Myocyte (in vitro differentiated cells): ENCODE measurements around the gene UPK1B. TPM values are rescaled to one million over a fixed set of nuclear protein-coding genes. Genes with fewer than 3 reads are reported as not detected.
"Not testable (repeated sequence)": the region's sequence is repeated elsewhere in the genome, so short reads cannot be mapped to it uniquely, and the experiment has no call there.

Experiments
- DNase-seq: peaks from one replicate; pipeline ENCODE4 v3.0.0-alpha.2; 2012; ENCODE audit warnings: low read depth
- total RNA-seq: library from RNA; depleted of rRNA; stranded (reverse); fragments of >200 nt; gene quantifications from 2 replicates; pipeline ENCODE4 v1.2.3, GENCODE V29; 2014

Gene UPK1B
- total RNA-seq, 1 donor from 2014 or later, result not detected

DNA sequence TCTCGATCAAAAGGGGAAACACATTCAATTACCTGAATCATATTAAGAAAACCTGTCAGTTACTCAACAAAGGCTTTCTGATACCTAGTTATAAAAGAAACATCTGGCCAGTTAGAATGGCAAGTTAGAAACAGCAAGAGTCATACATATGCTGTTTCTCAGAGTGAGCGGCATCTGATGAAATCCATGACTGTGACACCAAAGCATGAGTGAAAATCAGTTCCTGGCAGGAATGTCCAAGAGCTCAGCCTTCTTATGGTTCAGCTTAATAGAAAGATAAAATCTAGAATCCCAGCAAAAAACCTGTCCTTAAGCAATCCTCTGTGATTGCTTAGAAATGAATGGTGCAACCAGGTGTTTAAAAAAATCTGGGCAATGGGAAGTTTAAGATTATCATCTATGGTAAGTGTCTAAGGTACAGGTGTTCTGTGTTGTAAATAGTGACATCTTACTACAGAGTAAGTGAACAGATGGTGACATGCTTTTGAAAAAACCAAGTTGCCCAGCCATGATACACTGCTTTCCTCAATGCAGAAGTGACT, 48.5 kb downstream of the UPK1B start:
- no peak for DNase-seq

DNA sequence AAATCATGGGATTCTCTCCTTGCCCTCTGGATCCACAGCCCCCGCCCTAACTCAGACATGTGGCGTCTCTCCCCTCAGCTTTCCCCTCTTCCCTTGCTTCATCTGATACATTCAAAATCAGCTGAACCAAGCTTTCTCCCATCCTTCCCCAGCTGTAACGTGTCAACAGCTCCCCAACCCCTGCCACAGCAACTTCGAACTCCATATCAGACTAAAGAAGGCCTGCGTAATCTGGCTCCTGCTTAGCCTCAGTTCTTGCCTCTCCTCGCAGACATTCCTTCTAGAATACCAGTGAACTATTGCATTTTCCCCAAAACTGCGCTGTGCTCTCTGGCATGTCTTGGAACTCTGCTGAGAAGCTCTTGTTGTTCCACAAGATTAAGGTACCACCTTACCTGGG, 49.0 kb downstream of the UPK1B start:
- DNase-seq, result no peak

DNA sequence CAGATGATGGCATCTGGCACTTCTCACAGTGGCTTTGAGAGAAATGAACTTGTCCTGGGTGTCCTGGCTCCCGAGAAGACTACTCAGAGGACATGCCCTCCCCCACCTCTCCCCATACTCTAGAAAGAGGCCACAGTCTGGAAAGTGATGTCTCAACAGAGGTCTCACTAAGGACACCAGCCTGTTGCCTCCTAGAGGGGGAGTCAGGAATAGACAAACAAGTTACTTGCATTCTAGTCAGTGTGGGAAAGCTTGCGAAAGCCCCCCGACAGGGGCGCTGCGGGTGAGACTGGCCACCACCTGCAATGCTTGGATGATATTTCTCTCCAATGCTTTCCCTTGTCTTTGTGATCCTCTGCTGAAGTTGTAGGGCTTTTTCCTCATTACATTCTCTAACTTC, 50.1 kb downstream of the UPK1B start:
- DNase-seq, result no peak

- DNase-seq, result no peak
Measured at GRCh38 chr3:119225121-119225520, 51.7 kb downstream of the UPK1B start.

DNA sequence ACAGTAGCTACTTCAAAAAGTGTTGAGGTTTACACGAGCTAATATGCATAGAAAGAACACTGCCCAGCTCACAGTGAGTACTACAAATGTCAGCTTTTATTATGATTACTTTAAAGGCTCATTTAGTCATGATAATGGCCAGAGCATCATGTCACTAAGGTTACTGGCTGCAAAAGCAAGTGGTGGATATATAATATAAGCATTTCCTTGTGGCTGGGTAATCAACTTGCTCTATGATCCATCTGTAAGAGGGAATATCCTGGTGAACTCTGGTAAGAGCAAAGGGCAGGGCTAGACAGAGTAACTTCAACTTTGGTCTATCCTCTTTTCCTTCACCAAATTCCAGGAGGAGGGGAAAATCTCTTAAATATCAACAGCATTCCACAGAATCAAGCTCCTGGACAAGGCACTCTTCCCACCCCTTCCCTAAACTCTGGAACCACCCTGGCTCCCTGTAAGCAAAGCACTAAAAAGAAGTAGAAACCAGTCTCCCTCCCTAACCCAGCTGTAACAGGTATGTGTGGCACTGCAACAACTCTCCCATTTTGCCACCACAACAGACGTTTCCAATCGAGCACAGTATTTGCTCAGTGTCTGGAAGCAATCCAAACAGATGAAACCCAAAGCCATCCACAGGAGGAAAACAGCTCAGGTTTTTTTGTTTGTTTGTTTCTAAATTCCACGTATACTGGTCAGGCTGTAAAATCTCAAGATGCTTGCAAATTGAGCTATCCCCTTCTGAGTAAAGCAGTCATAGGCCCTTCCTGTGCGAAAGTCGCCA, 53.9 kb downstream of the UPK1B start:
- DNase-seq, result no peak

DNA sequence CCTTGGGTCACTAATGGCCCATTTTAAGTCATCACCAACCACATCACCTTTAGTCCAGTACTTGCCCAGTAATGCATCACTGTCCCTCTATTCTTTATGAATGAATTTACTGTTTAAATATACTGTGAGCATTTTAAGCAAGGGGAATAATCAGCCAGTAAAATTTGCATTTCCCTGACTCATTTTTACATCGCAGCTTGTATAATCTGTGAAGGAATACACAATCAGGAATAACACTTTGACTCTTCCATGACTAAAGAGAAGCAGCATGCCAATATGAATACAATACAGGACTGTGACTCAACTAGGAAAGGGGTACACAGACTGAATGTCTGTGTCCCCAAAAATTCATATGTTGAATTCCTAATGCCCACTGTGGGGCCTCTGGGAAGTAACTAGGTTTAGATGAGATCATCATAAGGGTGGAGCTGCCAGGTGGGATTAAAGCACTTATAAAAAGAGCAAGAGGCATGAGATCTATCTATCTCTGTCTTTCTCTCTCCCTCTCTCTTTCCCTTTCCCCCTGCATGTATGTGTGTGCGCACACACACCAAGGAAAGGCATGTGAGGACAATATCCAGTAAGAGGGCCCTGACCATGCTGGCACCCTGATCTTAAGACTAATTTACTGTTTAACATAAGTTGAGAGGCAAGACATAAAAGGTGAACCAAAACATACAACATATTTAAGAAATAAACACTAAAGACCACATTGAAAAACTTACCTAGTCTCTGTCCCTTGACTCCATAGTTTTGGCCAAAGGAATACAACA, 55.2 kb downstream of the UPK1B start:
- DNase-seq, result no peak

- DNase-seq, result no peak
Measured at GRCh38 chr3:119229190-119229589, 55.8 kb downstream of the UPK1B start.

DNA sequence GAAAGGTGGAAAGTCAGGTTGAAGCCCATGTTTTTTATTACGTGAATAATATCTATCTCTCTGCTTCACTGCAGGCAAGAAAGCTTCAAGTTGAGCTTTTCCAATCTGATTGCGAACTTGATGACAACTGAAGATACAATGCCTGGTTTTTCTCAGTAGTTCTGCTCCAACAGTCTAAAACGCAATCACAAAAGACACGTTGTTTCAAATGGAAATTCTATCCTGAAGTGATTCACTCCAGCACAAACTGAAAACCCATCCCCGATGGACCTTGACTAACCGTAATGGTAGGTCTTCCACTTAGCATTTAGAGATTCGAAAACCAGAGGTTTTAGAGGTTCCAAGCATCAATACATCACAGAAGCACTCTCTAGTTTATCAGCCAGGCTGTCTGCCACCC, 56.7 kb downstream of the UPK1B start:
- DNase-seq, result no peak

DNA sequence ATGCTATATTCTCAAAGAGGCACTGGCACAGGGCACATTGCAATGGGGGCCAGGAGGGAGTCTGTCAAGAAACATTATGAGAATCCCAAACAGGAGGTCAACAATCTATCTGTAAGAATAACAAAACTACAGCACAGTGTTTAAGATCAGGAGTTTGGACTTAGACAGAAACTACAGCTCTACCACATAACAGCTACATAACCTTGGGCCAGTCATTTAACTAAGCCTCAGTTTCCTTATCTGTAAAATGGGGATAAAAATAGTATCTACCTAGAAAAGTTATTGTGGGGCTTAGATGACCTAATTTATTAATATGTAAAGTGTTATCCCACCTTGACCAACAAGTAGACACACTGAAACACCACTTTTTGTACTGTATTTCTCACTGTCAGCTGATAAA, 57.3 kb downstream of the UPK1B start:
- DNase-seq, result no peak

- DNase-seq, result no peak
Measured at GRCh38 chr3:119234610-119235009, 61.2 kb downstream of the UPK1B start.

GRCh38 chr3:119235151-119235550, 61.8 kb downstream of the UPK1B start:
- DNase-seq, result peak; percentile 60

DNA sequence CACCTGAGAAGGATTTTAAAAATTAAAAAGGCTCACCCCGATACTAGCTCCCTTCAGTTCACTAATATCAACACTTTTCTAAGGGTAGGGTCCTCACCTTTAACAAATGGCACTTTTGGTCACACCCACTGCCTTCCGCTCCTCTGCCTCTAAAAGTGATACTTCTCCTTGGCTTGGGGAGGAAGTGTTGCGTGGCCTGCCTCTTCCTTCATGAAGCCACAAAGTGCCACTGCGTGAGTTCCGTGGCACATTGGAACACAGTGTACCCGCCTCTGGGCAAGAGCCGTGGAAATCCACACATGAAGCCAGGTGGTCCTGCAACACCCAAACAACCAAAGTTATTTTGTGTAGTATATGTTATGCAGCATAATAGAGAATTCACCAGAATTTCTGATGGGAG, 63.4 kb downstream of the UPK1B start:
- DNase-seq, result no peak

DNA sequence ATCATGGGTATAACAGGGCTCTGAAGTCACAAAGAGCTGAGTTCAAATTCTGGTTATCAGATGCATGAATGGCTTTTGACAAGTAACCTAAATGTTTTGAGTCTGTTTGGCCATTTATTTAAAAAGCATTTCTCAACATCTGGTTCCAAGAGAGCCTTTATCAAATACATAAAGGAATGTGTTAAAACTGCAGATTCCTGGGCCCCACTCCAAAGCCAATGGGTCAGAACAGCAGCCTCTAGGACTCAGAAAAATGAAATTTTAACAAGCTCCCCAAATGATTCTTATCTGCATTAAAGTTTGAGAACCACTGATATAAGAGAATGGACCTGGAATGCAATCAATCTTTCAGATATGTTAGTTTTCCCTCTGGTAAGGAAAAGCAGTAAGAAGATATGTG, 63.9 kb downstream of the UPK1B start:
- DNase-seq, result no peak

DNA sequence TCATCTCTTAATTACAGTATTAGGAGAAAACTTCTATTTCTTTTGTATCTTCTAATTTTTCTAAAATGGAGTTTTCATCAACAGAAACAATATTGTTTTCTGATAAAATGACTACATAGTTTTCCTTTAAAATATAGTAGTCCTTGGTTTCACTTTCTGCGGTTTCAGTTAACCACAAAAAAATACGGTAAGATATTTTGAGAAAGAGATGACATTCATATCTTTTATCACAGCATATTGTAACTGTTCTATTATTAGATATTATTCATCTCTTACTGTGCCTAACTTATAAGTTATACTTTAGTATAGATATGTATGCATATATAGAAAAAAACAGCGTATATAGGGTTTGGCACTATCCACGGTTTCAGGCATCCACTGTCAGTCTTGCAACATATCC, 65.0 kb downstream of the UPK1B start:
- DNase-seq, result peak; percentile 14

- no peak for DNase-seq
Measured at GRCh38 chr3:119239206-119239820, 65.9 kb downstream of the UPK1B start.

- DNase-seq, result peak; percentile 41
Measured at GRCh38 chr3:119240101-119240590, 66.7 kb downstream of the UPK1B start.

DNA sequence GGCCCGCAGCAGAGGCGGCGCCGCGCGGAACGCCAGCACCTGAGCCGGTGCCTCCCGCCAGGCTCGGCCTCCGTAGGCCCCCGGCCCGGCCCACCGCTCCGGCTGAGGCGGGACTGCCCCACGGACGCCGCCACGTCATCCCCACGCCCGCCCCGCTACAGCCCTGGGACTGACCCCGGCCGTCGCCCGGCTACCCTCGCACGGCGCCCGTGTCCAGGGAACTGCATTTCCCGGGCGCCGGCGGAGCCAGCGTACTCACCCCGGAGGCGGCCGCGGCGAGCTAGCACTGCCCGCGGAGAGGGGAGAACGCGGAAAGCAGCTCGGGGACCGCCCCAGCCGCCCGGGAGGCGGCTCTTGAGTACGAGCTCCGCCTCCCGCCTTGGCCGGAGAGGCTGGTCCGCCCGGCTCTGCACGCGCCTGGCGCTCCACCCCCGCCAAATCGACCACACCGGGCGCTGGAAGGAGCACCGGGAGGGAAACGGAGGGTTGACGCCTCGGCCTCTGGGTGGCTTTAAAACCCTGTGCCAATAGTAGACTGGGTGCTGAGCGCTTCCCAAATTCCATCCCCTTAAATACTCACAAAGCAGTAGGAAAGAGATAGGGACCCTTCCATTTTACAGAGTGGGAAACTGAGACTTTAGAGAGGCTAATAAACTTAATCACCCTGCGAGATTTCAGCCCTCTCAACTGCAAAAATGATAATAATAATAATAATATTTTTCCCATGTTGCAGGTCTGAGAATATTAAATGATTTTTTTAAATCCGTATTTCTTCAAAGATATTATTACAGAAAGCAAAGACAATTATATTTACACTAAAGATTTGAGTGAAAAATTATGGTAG, 67.4 kb downstream of the UPK1B start, which contains the start of gene B4GALT4:
Gene B4GALT4, minus strand, starts transcription at position 288 of the 844 bp plus-strand sequence. CDS start 10,779 bp downstream, outside the sequence.
- peak; percentile 87 for DNase-seq

GRCh38 chr3:119242387-119243057, 69.1 kb downstream of the UPK1B start:
- not testable (repeated sequence) for DNase-seq

DNA sequence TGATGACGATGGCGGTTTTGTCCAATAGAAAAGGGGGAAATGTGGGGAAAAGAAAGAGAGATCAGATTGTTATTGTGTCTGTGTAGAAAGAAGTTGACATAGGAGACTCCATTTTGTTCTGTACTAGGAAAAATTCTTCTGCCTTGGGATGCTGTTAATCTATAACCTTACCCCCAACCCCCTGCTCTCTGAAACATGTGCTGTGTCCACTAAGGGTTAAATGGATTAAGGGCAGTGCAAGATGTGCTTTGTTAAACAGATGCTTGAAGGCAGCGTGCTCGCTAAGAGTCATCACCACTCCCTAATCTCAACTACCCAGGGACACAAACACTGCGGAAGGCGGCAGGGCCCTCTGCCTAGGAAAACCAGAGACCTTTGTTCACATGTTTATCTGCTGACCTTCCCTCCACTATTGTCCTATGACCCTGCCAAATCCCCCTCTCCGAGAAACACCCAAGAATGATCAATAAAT, 69.7 kb downstream of the UPK1B start:
- DNase-seq, result not testable (repeated sequence)

DNA sequence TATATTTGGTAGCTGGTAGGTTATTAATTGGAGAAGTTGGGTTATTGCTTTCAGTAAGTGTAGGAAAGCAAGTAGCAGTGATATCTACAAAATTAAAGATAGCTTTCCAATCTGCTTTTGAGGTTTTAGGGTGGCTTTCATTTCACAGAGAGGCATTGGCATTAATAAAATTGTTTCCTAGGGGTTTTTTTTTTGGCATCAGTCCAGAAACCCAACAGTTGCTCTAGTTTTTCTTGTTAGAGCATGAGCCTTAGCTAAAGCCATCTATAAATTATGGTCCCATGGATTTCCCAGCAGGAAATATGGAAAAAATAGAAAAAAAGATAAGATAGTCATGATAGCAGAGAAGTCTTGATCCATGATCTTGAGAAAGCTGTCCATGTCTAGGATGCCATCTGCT, 70.3 kb downstream of the UPK1B start:
- no peak for DNase-seq
